ENCODE results near the gene RRM2. TPM values are rescaled to one million over a fixed set of nuclear protein-coding genes. Genes with fewer than 3 reads are reported as not detected.
A peak's percentile ranks its signal among the peaks of the same experiment; 100 is the strongest.

Gene RRM2
- polyA plus RNA-seq, 3 donors = 1.5 TPM; not detected in 2

- H3K9me3 ChIP-seq (replicated peaks in 1 of 2; ENCODE audit: control insufficient read depth in 1 of 2, insufficient read depth in 1 of 2, low read length in 2 of 2) = no peaks in the 10 kb centered on the region
Measured at GRCh38 chr2:10159086-10159485, 36.5 kb downstream of the RRM2 start.

GRCh38 chr2:10159581-10160131, 37.1 kb downstream of the RRM2 start:
- Histone ChIP-seq H3K4me3 (replicated peaks in 1 of 3; ENCODE audit: low read depth in 2 of 3, low read length in 3 of 3) (no peak overlapping the region), H3K4me2 (replicated peaks; ENCODE audit: extremely low read depth, low read length, poor library complexity, severe bottlenecking) (no peak overlapping the region), H3K79me2 (ENCODE audit: insufficient read depth, low read length) (no peaks in the 10 kb centered on the region), H3K4me1 (ENCODE audit: control insufficient read depth in 1 of 2, insufficient read depth in 2 of 2, low read length in 2 of 2) (no peaks in the 10 kb centered on the region), H4K20me1 (ENCODE audit: insufficient read depth, low read length) (no peaks in the 10 kb centered on the region), H3K9ac (ENCODE audit: insufficient read depth, low read length, poor library complexity, severe bottlenecking) (no peak overlapping the region), H3K36me3 (replicated peaks in 1 of 2; ENCODE audit: control insufficient read depth in 1 of 2, insufficient read depth in 2 of 2, low read length in 2 of 2) (peaks cover 36 to 80% of the 10 kb centered on the region in 2 donors), H3K27me3 (ENCODE audit: control insufficient read depth in 2 of 2, insufficient read depth in 2 of 2, low read length in 2 of 2) (no peaks in the 10 kb centered on the region), H2AFZ (ENCODE audit: insufficient read depth, low read depth, low read length, poor library complexity, severe bottlenecking) (no peak overlapping the region), H3K9me3 (replicated peaks in 1 of 2; ENCODE audit: control insufficient read depth in 1 of 2, insufficient read depth in 1 of 2, low read length in 2 of 2) (no peaks in the 10 kb centered on the region), H3K27ac (ENCODE audit: low read depth in 1 of 2, low read length in 2 of 2) (no peak overlapping the region)
- intact Hi-C loops (cut with micrococcal nuclease) = no loop called here
- 88% methylated on average over 9 of the region's 11 CpGs for WGBS (ENCODE audit: insufficient coverage)
- Mint-ChIP-seq H3K27ac (peak overlapping the region in 1 of 7 donors; percentile 73), H3K27me3 (ENCODE audit: low read depth in 3 of 3) (peaks cover 0 to 3% (median 0%) of the 10 kb centered on the region in 3 donors), H3K4me1 (no peaks in the 10 kb centered on the region), H3K9me3 (no peaks in the 10 kb centered on the region), H3K4me3 (no peak overlapping the region), H3K36me3 (peaks cover 51 to 84% of the 10 kb centered on the region in 2 donors)
- no peak for DNase-seq
- TF ChIP-seq, protein P1, sequence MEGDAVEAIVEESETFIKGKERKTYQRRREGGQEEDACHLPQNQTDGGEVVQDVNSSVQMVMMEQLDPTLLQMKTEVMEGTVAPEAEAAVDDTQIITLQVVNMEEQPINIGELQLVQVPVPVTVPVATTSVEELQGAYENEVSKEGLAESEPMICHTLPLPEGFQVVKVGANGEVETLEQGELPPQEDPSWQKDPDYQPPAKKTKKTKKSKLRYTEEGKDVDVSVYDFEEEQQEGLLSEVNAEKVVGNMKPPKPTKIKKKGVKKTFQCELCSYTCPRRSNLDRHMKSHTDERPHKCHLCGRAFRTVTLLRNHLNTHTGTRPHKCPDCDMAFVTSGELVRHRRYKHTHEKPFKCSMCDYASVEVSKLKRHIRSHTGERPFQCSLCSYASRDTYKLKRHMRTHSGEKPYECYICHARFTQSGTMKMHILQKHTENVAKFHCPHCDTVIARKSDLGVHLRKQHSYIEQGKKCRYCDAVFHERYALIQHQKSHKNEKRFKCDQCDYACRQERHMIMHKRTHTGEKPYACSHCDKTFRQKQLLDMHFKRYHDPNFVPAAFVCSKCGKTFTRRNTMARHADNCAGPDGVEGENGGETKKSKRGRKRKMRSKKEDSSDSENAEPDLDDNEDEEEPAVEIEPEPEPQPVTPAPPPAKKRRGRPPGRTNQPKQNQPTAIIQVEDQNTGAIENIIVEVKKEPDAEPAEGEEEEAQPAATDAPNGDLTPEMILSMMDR (IDR thresholded peaks at IDR 0.05) = no peak

More at GRCh38 chr2:10159086-10159485, 36.5 kb downstream of the RRM2 start:
- H3K27me3 Mint-ChIP-seq (ENCODE audit: low read depth in 3 of 3) = peaks cover 0 to 3% (median 0%) of the 10 kb centered on the region in 3 donors
- H3K36me3 ChIP-seq (replicated peaks in 1 of 2; ENCODE audit: control insufficient read depth in 1 of 2, insufficient read depth in 2 of 2, low read length in 2 of 2) = peaks cover 32 to 75% of the 10 kb centered on the region in 2 donors
- H3K4me3 ChIP-seq (replicated peaks in 1 of 3; ENCODE audit: low read depth in 2 of 3, low read length in 3 of 3) = no peak overlapping the region
- H3K27ac Mint-ChIP-seq = peak overlapping the region in 2 of 7 donors; percentile 30 to 32
- TF ChIP-seq, protein P1 (IDR thresholded peaks at IDR 0.05) = no peak
- H3K27me3 ChIP-seq (ENCODE audit: control insufficient read depth in 2 of 2, insufficient read depth in 2 of 2, low read length in 2 of 2) = no peaks in the 10 kb centered on the region
- H3K9ac ChIP-seq (ENCODE audit: insufficient read depth, low read length, poor library complexity, severe bottlenecking) = no peak overlapping the region
- no peaks in the 10 kb centered on the region for H3K4me1 Mint-ChIP-seq
- intact Hi-C loops (cut with micrococcal nuclease) = no loop called here
- WGBS (ENCODE audit: insufficient coverage) = 100% methylated on average over 6 of the region's 6 CpGs
- H3K4me3 Mint-ChIP-seq = no peak overlapping the region
- no peaks in the 10 kb centered on the region for H4K20me1 ChIP-seq (ENCODE audit: insufficient read depth, low read length)
- no peak for DNase-seq
- H3K9me3 Mint-ChIP-seq = no peaks in the 10 kb centered on the region
- H3K4me2 ChIP-seq (replicated peaks; ENCODE audit: extremely low read depth, low read length, poor library complexity, severe bottlenecking) = no peak overlapping the region
- H2AFZ ChIP-seq (ENCODE audit: insufficient read depth, low read depth, low read length, poor library complexity, severe bottlenecking) = no peak overlapping the region
- peaks cover 45 to 82% of the 10 kb centered on the region in 2 donors for H3K36me3 Mint-ChIP-seq
- H3K4me1 ChIP-seq (ENCODE audit: control insufficient read depth in 1 of 2, insufficient read depth in 2 of 2, low read length in 2 of 2) = no peaks in the 10 kb centered on the region
- H3K27ac ChIP-seq (ENCODE audit: low read depth in 1 of 2, low read length in 2 of 2) = no peak overlapping the region
- no peaks in the 10 kb centered on the region for H3K79me2 ChIP-seq (ENCODE audit: insufficient read depth, low read length)
